Subcutaneous adipose tissue (tissue), 4 donors: Measurements from ENCODE around the gene HOMER1. TPM values are rescaled to one million over a fixed set of nuclear protein-coding genes. Genes with fewer than 3 reads are reported as not detected.

ENCODE experiments used
- small RNA-seq: library from RNA; depleted of rRNA; stranded (forward); fragments of <200 nt; gene quantifications from one replicate; pipeline ENCODE3, GENCODE V24; 2016
- total RNA-seq, 4 donors: library from RNA; depleted of rRNA; stranded (reverse); fragments of >200 nt; gene quantifications; one replicate each; pipeline ENCODE4 v1.1.0, GENCODE V29; 2016
- TF ChIP-seq, protein P1 (sequence below): fragments of 450-650 bp; IDR thresholded peaks from one replicate; pipeline ENCODE4 v1.5.1; 2016; ENCODE audit warnings: low read depth, mild to moderate bottlenecking, control low read depth, antibody characterized with exemption, moderate library complexity

Gene HOMER1
- total RNA-seq, 4 donors from 2014 or later = 1.5 to 7.2 (median 3.7) TPM

DNA sequence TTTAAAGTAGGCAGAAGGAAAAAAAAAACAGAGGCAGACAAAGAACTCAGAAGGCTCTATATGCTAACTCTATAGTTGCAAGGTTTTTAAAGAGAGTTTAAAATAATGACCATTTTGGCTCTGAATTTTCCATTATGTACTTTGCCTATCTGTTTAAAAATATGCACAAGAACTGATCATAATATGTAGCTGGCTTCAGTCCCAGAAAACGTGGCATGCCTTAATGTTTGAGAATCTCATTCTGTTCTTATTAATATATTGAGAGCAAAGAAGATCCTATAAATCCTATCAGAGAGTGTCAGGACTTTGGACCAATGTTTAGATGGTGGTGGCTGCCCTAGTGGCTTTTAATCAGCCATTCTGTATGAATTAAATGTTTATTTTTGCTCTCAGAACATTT lies 156.5 kb downstream of the HOMER1 start:
- TF ChIP-seq, protein P1, sequence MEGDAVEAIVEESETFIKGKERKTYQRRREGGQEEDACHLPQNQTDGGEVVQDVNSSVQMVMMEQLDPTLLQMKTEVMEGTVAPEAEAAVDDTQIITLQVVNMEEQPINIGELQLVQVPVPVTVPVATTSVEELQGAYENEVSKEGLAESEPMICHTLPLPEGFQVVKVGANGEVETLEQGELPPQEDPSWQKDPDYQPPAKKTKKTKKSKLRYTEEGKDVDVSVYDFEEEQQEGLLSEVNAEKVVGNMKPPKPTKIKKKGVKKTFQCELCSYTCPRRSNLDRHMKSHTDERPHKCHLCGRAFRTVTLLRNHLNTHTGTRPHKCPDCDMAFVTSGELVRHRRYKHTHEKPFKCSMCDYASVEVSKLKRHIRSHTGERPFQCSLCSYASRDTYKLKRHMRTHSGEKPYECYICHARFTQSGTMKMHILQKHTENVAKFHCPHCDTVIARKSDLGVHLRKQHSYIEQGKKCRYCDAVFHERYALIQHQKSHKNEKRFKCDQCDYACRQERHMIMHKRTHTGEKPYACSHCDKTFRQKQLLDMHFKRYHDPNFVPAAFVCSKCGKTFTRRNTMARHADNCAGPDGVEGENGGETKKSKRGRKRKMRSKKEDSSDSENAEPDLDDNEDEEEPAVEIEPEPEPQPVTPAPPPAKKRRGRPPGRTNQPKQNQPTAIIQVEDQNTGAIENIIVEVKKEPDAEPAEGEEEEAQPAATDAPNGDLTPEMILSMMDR = no peak

DNA sequence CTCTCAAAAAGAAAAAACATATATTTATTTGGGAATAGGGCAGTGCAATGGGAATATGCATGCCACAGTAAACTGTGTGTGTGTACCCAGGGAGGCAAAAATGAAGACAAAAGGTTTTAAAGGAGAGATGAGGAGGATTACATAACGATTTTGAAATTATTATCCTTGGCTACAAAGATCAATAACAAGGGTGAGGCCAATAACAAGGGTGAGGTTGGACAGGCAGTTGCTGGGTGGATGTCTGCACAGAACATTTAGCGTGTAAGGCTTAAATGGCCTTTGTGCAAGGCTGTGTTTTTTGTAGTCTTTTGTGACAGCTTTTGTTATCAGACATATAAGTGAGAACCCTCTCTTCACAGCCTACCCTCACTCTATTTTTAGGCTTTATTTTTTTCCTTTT lies 164.1 kb downstream of the HOMER1 start:
- TF ChIP-seq, protein P1 = no peak

DNA sequence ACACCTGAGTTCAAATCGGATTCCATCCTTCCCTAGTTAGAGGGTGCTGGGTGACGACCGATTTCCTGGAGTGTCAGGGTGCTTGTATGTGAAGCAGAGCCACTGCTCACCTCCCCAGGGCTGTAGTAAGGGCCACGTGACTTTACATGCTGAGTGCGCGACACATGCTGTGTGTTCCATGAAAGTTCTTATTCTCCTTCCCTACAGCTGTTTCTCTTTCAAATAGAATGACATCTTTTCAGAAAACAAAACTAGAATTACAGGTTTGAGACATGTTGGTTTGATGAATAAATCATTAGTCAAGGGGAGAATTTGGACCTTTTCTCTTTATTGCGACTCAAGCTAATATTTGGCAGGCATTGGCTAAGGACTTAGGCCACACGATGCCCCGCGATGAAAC lies 164.9 kb downstream of the HOMER1 start:
- TF ChIP-seq, protein P1 = no peak

DNA sequence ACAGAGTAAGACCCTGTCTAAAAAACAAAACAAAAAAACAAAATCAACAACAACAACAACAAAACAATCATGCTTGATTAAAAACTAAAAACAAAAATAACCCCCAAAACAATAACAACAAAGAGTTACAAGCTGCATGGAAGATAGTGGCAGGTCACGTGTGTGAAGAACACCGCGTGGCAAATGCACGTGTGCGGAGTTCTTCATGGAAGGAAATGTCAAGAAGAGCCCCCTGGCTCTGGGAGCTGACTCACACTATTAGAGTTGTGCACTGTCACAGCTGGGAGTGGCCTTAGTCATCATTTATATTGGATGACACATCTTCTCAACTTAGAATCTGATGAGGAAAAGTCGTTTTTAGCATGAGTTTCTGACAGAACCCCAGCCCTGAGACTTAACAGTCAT lies 167.5 kb downstream of the HOMER1 start:
- TF ChIP-seq, protein P1 = no peak

DNA sequence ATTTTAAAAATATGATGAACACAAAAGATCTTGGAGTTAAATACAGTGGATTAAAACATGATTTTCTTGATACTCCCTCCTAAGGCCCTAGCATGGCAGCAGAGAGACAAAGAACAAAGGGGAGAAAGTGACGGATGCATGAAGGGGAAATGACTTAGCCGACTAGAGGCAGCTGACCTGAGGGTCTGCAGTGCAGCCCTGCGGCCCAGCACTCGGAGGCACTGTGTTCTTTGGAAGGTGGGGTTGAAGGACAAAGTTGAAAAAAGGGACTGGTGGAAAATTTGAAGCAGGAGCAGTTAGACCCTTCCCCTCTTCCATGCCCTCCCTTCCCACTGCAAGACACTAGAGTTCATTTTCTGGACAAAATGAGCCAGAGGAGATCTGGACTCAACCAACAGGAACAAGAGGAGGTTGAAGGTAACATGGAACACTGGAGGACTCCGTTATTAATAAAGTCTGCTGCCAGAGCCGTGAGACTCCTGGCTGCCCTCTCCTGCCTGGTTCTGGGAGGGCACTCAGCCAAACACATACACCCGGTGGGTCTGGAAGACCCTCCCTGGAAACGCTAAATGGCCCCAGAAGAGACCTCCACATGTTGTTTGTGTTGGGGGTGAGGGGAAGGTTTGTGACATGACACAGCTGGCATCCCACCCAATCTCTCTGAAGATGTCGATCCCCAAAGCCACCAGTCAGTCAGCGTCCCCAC lies 179.9 kb downstream of the HOMER1 start:
- TF ChIP-seq, protein P1 = no peak

DNA sequence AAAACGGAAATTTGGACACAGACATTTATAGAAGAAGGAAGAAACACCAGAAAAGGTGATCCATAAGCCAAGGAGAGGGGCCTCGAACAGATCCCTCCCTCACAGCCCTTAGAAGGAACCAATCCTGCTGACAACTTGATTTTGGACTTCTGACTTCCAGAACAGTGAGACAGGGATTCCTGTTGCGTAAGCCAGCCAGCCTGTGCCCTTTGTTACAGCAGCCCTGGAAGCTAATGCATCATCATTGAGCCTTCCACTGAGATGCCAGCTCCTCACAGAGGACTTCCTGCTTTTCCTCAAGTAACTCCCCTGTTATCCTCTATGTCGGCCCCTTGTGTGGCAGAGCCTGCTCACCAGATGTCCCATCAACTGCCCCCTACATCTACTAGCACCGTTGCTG lies 183.9 kb downstream of the HOMER1 start:
- TF ChIP-seq, protein P1 = no peak

DNA sequence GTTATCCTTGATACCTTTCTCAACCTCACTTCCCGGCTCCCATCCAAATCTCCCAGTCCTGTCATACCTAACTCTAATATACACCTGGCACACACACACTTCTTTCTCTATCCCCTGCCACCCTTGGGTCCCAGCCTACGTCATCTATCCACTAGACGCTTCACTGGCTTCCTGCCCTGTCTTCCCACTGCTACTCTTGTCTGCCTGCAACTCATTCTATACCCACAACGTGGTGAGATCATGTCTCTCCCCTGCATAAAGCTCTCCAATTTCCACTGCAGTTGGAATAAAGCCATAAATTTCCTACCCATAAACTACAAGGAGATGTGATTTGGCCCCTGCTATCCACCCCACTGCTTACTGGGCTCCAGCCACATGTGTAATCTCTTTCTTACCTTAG lies 184.5 kb downstream of the HOMER1 start:
- TF ChIP-seq, protein P1 = no peak

Small RNA genes lying within 50 kb of the gene (small RNA-seq; reads per million reads assigned to genes)
- gene RF00019 = 0.49 reads per million

Other genes with a start within 250 kb of the HOMER1 start
- 100 to 1,000 TPM in 2 of 4 donors, 10 to 100 TPM in 2; 83.2 to 109 (median 102) TPM for gene TENT2, start 98.3 kb upstream of the HOMER1 start, total RNA-seq
- gene CMYA5, start 175.7 kb upstream of the HOMER1 start, total RNA-seq = 10 to 100 TPM in 1 of 4 donors, 1 to 10 TPM in 3; 3.4 to 10.5 (median 8.9) TPM